Left kidney (tissue), 8 donors: ENCODE data around the gene CACNA1A. TPM values are rescaled to one million over a fixed set of nuclear protein-coding genes. Genes with fewer than 3 reads are reported as not detected.
"Not testable (repeated sequence)": the region's sequence is repeated elsewhere in the genome, so short reads cannot be mapped to it uniquely, and the experiment has no call there.

Experiments
- DNase-seq: peaks from one replicate; pipeline ENCODE4 v3.0.0-alpha.2; 2013
- long read RNA-seq, 8 donors: transcript quantifications; one replicate each; lab custom pipeline, GENCODE V29; 2026
- polyA plus RNA-seq: library from polyadenylated mRNA; unstranded; fragments of 120-200 nt; gene quantifications from one replicate; pipeline ENCODE4 v1.2.1, GENCODE V29; 2013; ENCODE audit not compliant: insufficient read length

Gene CACNA1A
- 2.9 TPM for polyA plus RNA-seq
- long read RNA-seq, donor 1, partial matches to known transcripts, result 0 of 7 reads
- long read RNA-seq, donor 1, other reads (novel, unspliced or antisense), result 0 of 7 reads
- long read RNA-seq, donor 2, partial matches to known transcripts, result 25 of 27 reads
- long read RNA-seq, donor 2, other reads (novel, unspliced or antisense), result 0 of 27 reads
- long read RNA-seq, donor 3, result 0 reads
- long read RNA-seq, donor 4, partial matches to known transcripts, result 0 of 1 reads
- long read RNA-seq, donor 4, other reads (novel, unspliced or antisense), result 0 of 1 reads
- long read RNA-seq, donor 5, partial matches to known transcripts, result 13 of 13 reads
- long read RNA-seq, donor 5, other reads (novel, unspliced or antisense), result 0 of 13 reads
- long read RNA-seq, donor 6, partial matches to known transcripts, result 0 of 6 reads
- long read RNA-seq, donor 6, other reads (novel, unspliced or antisense), result 0 of 6 reads
- long read RNA-seq, donor 7, result 0 reads
- long read RNA-seq, donor 8, result 0 reads

- DNase-seq, result no peak
These were observed at the start of gene CACNA1A for GRCh38 chr19:13506471-13506820. CACNA1A (minus strand) TSS chr19:13506479; CDS start chr19:13506224, 255 bp downstream.

GRCh38 chr19:13554506-13555240, 48.4 kb upstream of the CACNA1A start:
- no peak for DNase-seq

DNA sequence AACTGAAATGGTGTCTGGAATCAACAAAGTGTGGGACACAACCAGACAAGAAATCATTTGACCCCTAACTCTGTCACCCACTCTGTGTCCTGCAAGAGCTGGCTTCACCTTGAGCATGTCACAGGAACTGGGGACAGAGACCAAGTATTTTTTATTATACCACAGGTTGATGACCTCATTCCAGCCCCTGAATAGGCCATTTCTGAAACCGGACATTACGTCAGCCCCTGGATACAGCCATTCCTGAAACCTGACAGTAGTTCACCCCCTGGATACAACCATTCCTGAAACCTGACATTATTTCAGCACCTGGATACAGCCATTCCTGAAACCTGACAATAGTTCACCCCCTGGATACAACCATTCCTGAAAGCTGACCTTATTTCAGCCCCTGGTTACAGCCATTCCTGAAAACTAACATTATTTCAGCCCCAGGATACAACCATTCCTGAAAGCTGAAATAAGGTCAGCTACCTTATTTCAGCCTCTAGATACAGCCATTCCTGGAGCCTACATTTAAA, 47.7 kb upstream of the CACNA1A start:
- no peak for DNase-seq

- no peak for DNase-seq
These were observed 41.9 kb upstream of the CACNA1A start for GRCh38 chr19:13548131-13548530.

DNA sequence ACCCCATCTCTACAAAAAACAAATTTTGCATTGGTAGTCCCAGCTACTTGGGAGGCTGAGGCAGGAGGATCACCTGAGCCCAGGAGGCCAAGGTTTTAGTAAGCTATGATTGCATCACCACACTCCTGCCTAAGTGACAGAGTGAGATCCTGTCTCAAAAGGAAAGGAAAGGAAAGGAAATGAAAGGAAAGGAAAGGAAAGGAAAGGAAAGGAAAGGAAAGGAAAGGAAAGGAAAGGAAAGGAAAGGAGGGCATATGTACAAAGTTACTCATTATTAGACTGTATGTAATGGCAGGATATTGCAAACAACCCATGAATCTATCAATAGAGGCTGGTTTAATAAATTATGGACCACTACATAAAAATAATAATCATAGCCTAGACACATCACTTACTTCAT, 40.8 kb upstream of the CACNA1A start:
- DNase-seq, result no peak

- no peak for DNase-seq
These were observed 38.1 kb upstream of the CACNA1A start for GRCh38 chr19:13544423-13544822.

DNA sequence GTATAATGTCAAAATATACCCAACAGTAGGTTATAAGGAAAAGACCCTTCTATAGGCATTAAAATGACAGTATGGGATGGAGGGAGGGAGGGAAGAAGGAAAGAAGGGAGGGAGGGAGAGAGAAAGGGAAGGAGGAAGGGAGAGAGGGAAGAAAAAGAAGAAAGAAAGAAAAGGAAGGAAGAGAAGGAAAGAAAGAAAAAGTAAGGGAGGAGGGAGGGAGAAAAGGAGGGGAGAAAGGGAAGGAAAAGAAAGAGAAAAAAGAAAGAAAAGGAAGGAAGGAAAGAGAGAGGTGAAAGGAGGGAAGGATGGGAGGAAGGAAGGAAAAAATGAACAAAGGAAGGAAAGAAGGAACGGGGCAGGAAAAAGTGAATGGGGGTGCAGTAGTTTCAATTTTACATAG, 35.3 kb upstream of the CACNA1A start:
- DNase-seq, result no peak

DNA sequence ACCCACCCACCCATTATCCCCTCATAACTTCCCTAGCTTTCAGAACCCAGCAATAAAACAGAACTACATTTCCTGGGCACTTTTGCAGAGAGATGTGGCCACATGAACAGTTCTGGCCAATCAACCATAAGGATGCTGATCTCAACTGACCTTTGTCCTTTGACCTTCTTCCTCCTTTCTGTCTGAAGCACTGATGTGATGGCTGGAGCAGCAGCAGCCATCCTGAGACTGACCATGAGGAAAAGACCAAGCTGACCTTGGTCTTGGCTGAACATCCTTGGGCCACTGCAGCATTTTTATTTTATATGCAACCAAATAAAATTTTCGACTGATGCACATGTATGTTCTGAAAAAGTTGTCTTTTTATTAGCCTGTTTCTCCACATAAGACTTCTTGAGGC, 33.1 kb upstream of the CACNA1A start:
- DNase-seq, result no peak

DNA sequence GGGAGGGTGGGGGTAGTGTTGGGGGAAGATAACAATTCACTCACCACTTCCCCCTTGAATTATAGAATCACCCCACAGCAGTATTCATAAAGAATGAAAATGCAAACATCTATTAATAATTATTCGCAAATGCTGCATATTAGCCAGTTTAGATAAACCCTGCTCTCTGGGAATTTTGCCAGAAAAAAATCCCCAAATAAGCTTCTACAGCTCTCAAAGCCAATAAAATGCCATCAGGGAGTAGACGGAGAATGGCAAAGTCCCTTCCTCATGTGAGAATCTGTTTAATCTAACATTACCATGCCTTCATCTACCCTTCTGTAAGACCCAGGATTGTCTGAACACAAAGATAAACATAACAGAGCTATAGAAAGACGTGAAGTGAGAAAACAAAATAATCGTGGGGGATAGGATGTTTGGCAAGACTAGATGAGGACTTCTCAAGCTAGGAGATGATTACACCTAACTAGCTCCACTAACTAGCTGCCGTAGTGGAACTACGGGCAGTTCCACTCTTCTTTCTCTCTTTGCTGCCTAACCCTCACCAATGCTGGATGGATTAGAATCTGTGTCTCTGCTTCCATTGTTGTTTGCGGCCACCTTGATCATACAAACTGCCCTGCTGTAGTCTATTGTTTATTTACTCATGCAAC, 32.4 kb upstream of the CACNA1A start:
- DNase-seq, result no peak

- DNase-seq, result no peak
These were observed 31.2 kb upstream of the CACNA1A start for GRCh38 chr19:13537454-13537853.

DNA sequence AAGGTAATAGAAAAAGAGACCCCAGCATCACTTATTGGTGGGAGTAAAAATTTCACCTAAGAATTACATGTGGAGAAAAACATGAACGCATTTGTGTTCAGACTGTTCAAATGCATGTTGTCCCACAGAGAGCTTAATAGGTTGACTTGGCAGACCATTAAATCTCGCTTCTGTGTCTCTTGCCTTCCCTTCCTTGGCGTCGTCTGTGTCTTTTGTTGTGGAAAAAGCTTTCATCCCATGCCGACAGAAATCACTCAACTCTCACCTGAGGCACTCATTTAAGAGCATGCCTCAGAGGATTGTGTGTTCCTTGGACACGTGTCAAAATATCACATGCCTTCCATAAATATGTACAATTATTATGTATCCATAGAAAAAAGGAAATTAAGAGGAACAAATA, 24.4 kb upstream of the CACNA1A start:
- no peak for DNase-seq

- DNase-seq, result not testable (repeated sequence)
These were observed 23.4 kb upstream of the CACNA1A start for GRCh38 chr19:13529721-13530120.

DNA sequence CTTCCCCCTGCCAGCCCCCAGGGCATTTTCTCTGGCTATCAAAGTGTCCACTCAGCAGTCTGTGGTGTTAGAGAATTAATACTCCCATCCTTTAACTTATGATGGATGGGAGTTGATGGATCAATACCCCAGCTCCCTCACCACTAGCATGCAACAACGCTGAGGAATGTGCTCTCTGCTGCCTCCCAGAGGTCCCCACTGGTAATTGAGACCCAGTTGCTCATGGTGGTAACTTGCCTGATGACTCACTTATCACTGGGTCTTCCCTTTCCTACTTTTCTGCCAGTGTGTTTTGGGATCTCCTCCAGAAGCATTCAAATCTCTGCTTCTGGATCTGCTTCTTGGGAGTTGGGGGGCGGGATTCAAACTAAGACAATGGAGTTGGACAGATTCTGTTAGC, 20.3 kb upstream of the CACNA1A start:
- DNase-seq, result no peak

- no peak for DNase-seq
These were observed 14.8 kb upstream of the CACNA1A start for GRCh38 chr19:13521066-13521465.

GRCh38 chr19:13511947-13512346, 5.7 kb upstream of the CACNA1A start:
- DNase-seq, result no peak

- no peak for DNase-seq
These were observed 853 bp upstream of the CACNA1A start for GRCh38 chr19:13507053-13507611.

DNA sequence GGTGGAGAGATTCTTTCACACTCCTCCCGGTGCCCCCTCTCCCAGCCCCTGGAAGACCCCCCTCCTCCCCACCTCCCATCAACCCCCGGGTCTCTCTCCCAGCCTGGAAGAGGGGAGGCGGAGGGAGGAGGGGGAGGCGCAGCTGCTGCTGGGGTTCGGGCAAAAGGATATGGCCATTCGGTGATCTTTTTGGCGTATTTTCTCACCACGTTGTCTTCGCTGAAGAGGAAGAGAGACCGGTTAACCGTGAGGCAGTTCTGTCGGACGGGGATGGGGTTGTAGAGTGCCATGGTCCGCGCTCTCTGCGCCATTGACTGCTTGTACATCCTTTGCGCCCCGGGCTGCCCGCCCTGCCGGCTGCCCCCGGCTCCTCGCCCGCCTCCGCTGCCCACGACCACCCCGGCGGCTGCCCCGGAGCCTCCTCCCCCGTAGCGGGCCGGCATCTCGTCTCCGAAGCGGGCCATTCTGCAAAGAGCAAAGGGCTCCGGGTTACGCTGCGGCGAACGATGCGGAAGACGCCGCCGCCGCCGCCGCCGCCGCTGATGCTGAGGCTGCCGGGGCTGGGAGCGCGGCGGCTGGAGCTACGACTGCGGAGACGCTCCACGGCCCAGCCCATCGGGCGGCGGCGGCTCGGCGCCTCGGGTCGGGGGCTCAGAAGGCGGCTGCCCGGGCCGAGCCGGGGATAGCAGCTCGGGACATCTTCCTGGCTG, 363 bp downstream of the CACNA1A start:
- peak; percentile 8 for DNase-seq

DNA sequence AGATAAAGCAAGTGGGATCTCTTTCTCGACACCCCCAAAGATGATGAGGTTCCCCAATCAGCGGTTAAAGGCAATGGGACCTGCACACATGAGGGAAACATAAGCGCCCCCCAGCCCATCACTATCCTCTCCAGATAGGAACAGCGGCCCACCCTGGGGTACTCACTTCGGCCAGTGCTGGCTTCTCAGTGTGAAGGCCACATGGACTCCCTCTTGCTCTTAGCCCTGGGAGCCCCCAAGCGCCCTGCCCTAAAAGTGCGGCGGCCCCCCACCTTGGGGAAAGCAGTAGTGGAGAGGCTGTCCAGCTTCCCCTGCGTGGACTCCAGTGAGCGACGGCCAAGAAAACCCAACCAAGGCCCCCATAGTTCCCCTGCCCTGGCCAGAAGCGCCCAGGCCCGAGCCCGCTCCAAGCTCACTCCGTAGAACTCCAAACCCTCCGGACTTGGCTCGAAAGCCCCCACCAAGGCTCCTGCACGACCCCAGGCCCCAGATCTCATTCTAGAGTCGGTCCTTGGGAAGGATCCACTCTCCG, 1.0 kb downstream of the CACNA1A start:
- DNase-seq, result no peak

GRCh38 chr19:13503570-13504235, 2.6 kb downstream of the CACNA1A start:
- no peak for DNase-seq

DNA sequence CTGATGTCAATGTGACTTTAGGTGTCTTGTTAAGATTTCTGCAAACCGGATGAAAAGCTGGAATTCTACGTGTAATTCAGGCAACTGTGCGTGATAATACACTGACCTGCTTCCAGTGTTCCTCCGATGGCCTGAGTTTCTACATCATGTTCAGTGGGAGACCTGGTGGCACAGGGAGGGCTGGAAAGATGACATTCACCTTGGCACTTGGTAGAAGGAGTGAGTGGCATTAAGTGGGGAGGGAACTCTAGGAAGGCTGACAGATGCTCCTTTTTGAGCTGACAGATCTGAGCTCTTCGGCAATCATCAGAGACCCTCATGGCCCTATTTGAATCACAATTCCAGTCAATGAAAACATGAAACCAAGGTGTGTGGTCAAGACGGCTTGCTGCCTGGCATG, 4.0 kb downstream of the CACNA1A start:
- no peak for DNase-seq

DNA sequence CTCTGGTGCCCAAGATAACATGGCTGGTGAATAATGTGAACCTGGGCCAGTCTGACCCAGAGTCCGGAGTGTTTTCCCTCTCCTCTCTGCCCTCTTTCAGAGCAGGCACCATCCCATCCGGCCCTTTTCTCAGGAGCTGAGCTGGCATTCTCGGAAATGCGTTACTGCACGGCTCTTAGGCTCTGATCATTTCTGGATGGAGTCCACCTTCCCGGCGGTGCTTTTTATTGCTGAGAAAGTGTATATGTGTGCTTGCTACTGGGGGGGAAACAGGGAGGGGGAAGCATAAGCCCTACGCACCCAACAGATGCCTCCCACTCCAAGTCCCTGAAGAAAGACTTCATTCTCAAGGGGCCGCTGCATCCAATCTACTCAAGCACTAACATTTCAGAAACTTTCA, 6.6 kb downstream of the CACNA1A start:
- DNase-seq, result no peak
